C4-2B (cell line): ENCODE data around the gene ZCCHC2.

Experiments used
- ZFX ChIP-seq: fragments of 450-650 bp; IDR thresholded peaks from 2 replicates; pipeline ENCODE4 v1.6.1; 2017
- TF ChIP-seq, protein P1 (sequence below): fragments of 450-650 bp; conservative IDR thresholded peaks from 2 replicates; pipeline ENCODE4 v1.5.1; 2017; ENCODE audit warnings: mild to moderate bottlenecking

DNA sequence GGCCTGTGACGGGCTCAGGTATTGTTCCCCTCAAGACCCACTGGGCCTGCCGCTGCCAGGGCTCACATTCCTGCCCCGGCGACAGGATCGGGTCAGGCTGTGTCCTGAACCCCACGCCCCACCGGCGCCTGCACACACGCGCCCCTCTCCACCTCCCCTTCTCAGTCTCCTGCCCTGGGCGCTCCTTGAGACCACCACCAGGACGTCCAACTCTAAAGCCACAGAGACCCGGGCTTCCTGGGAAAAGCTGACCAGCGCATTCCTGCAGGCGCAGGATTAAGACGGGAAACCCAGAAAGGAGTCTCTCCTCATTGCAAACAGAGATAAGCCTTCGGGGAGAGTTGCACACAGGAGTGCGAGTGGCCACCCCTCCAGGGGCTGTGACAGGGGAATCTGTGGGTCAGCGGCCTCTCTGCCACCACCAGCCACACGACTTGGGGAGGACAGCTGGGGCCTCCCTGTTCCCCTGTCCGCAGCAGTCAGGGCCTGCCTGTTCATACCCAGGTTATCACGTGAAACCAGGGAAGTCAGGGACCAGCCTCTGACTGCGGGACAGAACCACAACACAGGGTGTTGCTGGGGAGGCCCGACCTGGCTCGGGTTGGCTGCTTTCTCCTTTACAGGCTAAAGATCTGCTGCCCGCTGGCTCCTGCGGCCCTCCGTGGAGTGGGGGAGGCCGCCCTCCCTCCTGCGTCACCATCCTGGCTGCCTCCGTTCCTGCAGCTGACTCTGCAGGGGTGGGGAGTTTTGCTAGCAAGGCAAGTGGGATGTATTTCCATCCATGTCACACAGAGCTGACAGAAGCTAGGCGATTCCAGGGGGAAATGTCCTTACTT lies 88.8 kb downstream of the ZCCHC2 start:
- TF ChIP-seq, protein P1, sequence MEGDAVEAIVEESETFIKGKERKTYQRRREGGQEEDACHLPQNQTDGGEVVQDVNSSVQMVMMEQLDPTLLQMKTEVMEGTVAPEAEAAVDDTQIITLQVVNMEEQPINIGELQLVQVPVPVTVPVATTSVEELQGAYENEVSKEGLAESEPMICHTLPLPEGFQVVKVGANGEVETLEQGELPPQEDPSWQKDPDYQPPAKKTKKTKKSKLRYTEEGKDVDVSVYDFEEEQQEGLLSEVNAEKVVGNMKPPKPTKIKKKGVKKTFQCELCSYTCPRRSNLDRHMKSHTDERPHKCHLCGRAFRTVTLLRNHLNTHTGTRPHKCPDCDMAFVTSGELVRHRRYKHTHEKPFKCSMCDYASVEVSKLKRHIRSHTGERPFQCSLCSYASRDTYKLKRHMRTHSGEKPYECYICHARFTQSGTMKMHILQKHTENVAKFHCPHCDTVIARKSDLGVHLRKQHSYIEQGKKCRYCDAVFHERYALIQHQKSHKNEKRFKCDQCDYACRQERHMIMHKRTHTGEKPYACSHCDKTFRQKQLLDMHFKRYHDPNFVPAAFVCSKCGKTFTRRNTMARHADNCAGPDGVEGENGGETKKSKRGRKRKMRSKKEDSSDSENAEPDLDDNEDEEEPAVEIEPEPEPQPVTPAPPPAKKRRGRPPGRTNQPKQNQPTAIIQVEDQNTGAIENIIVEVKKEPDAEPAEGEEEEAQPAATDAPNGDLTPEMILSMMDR = no peak
- TF ChIP-seq ZFX = no peak
